Activated T-helper 17 cell treated with anti-CD3 and anti-CD28 coated beads, Interleukin-2, amount 50 U/mL, for 72 hours (primary cell): ENCODE measurements around the gene TMEM150C. TPM values are rescaled to one million over a fixed set of nuclear protein-coding genes. Genes with fewer than 3 reads are reported as not detected.

Source experiments
- ATAC-seq: fragments of 150-1000 bp; cut with Tn5 transposase; replicated peaks from 2 replicates; pipeline ENCODE4 v1.10.0; 2021; ENCODE audit warnings: mild to moderate bottlenecking, moderate library complexity
- H3K27ac Mint-ChIP-seq: one replicate; pipeline ENCODE4 v1.8.0; 2022; ENCODE audit warnings: mixed read lengths
- H3K27me3 Mint-ChIP-seq: one replicate; pipeline ENCODE4 v1.8.0; 2022; ENCODE audit warnings: mixed read lengths
- H3K36me3 Mint-ChIP-seq: one replicate; pipeline ENCODE4 v1.8.0; 2022; ENCODE audit warnings: low read depth, mild to moderate bottlenecking, mixed read lengths
- H3K4me1 Mint-ChIP-seq: one replicate; pipeline ENCODE4 v1.8.0; 2022; ENCODE audit warnings: mixed read lengths
- H3K4me3 Mint-ChIP-seq: one replicate; pipeline ENCODE4 v1.8.0; 2022; ENCODE audit warnings: mild to moderate bottlenecking, mixed read lengths
- H3K9me3 Mint-ChIP-seq: one replicate; pipeline ENCODE4 v1.8.0; 2022; ENCODE audit warnings: mixed read lengths
- total RNA-seq, 2 donors: library from RNA; stranded (reverse); gene quantifications; one replicate each; pipeline ENCODE4 v1.2.3, GENCODE V29; 2022

The TMEM150C gene
- total RNA-seq, 2 donors from 2014 or later = not detected

GRCh38 chr4:82457266-82457665 is 104.5 kb downstream of the TMEM150C start:
- H3K4me1 Mint-ChIP-seq = no peaks in the 10 kb centered on the region
- no peak for ATAC-seq
- H3K27me3 Mint-ChIP-seq = no peaks in the 10 kb centered on the region
- H3K36me3 Mint-ChIP-seq = peaks cover 100% of the 10 kb centered on the region
- H3K4me3 Mint-ChIP-seq = no peak overlapping the region
- peak overlapping the region; percentile 21 for H3K27ac Mint-ChIP-seq
- H3K9me3 Mint-ChIP-seq = no peaks in the 10 kb centered on the region

GRCh38 chr4:82452026-82452425 is 109.8 kb downstream of the TMEM150C start:
- H3K4me3 Mint-ChIP-seq = no peak overlapping the region
- H3K27ac Mint-ChIP-seq = no peak overlapping the region
- no peaks in the 10 kb centered on the region for H3K27me3 Mint-ChIP-seq
- H3K9me3 Mint-ChIP-seq = no peaks in the 10 kb centered on the region
- ATAC-seq = no peak
- peaks cover 97% of the 10 kb centered on the region for H3K36me3 Mint-ChIP-seq
- H3K4me1 Mint-ChIP-seq = peaks cover 7% of the 10 kb centered on the region

GRCh38 chr4:82450966-82451755 is 110.6 kb downstream of the TMEM150C start:
- Mint-ChIP-seq H3K36me3 (peaks cover 92% of the 10 kb centered on the region), H3K27ac (peak overlapping the region; percentile 40)

GRCh38 chr4:82447886-82448285 is 113.9 kb downstream of the TMEM150C start:
- Mint-ChIP-seq H3K9me3 (no peaks in the 10 kb centered on the region), H3K27me3 (no peaks in the 10 kb centered on the region), H3K36me3 (peaks cover 81% of the 10 kb centered on the region), H3K4me1 (peaks cover 7% of the 10 kb centered on the region), H3K4me3 (no peak overlapping the region), H3K27ac (peak overlapping the region; percentile 21)
- no peak for ATAC-seq

More at GRCh38 chr4:82450966-82451755, 110.6 kb downstream of the TMEM150C start:
- Mint-ChIP-seq H3K9me3 (no peaks in the 10 kb centered on the region), H3K4me1 (peaks cover 7% of the 10 kb centered on the region), H3K27me3 (no peaks in the 10 kb centered on the region), H3K4me3 (no peak overlapping the region)
- ATAC-seq = no peak

- peak overlapping the region; percentile 36 for H3K4me3 Mint-ChIP-seq
- no peaks in the 10 kb centered on the region for H3K9me3 Mint-ChIP-seq
- peaks cover 84% of the 10 kb centered on the region for H3K36me3 Mint-ChIP-seq
- H3K4me1 Mint-ChIP-seq = peaks cover 44% of the 10 kb centered on the region
- H3K27ac Mint-ChIP-seq = peak overlapping the region; percentile 13
- peak; percentile 18 for ATAC-seq
- H3K27me3 Mint-ChIP-seq = no peaks in the 10 kb centered on the region
Observed at GRCh38 chr4:82439088-82439487, 122.7 kb downstream of the TMEM150C start.

GRCh38 chr4:82437285-82438005 is 124.3 kb downstream of the TMEM150C start:
- no peaks in the 10 kb centered on the region for H3K9me3 Mint-ChIP-seq
- peak overlapping the region; percentile 88 for H3K27ac Mint-ChIP-seq
- peak overlapping the region; percentile 58 for H3K4me3 Mint-ChIP-seq
- no peaks in the 10 kb centered on the region for H3K27me3 Mint-ChIP-seq
- H3K36me3 Mint-ChIP-seq = peaks cover 92% of the 10 kb centered on the region
- ATAC-seq = no peak
- peaks cover 44% of the 10 kb centered on the region for H3K4me1 Mint-ChIP-seq

- peak overlapping the region; percentile 88 for H3K27ac Mint-ChIP-seq
- no peaks in the 10 kb centered on the region for H3K27me3 Mint-ChIP-seq
- no peaks in the 10 kb centered on the region for H3K9me3 Mint-ChIP-seq
- H3K36me3 Mint-ChIP-seq = peaks cover 93% of the 10 kb centered on the region
- peak overlapping the region; percentile 58 for H3K4me3 Mint-ChIP-seq
- ATAC-seq = no peak
- H3K4me1 Mint-ChIP-seq = peaks cover 44% of the 10 kb centered on the region
Observed at GRCh38 chr4:82436780-82437179, 125.0 kb downstream of the TMEM150C start.

- peaks cover 93% of the 10 kb centered on the region for H3K36me3 Mint-ChIP-seq
- no peaks in the 10 kb centered on the region for H3K27me3 Mint-ChIP-seq
- H3K4me1 Mint-ChIP-seq = peaks cover 42% of the 10 kb centered on the region
- no peaks in the 10 kb centered on the region for H3K9me3 Mint-ChIP-seq
- H3K27ac Mint-ChIP-seq = peak overlapping the region; percentile 88
- no peak for ATAC-seq
- H3K4me3 Mint-ChIP-seq = peak overlapping the region; percentile 13
Observed at GRCh38 chr4:82436130-82436529, 125.7 kb downstream of the TMEM150C start.

- peak overlapping the region; percentile 99 for H3K4me3 Mint-ChIP-seq
Observed at GRCh38 chr4:82434949-82435348, 126.8 kb downstream of the TMEM150C start.

GRCh38 chr4:82433791-82434190 is 128.0 kb downstream of the TMEM150C start:
- Mint-ChIP-seq H3K27me3 (no peaks in the 10 kb centered on the region), H3K4me1 (peaks cover 21% of the 10 kb centered on the region), H3K4me3 (peak overlapping the region; percentile 99), H3K36me3 (peaks cover 96% of the 10 kb centered on the region), H3K27ac (peak overlapping the region; percentile 92), H3K9me3 (no peaks in the 10 kb centered on the region)
- peak; percentile 48 for ATAC-seq

More at GRCh38 chr4:82434949-82435348, 126.8 kb downstream of the TMEM150C start:
- Mint-ChIP-seq H3K27ac (peak overlapping the region; percentile 92), H3K36me3 (peaks cover 98% of the 10 kb centered on the region), H3K9me3 (no peaks in the 10 kb centered on the region), H3K4me1 (peaks cover 32% of the 10 kb centered on the region), H3K27me3 (no peaks in the 10 kb centered on the region)
- no peak for ATAC-seq

Other genes starting within 250 kb of the TMEM150C start
- gene HNRNPD, start 188.0 kb downstream of the TMEM150C start, total RNA-seq = 100 to 1,000 TPM; 241 to 437 TPM
- gene HNRNPDL, start 131.5 kb downstream of the TMEM150C start, total RNA-seq = 100 to 1,000 TPM; 158 to 260 TPM
- gene ENOPH1, start 131.4 kb downstream of the TMEM150C start, total RNA-seq = 10 to 100 TPM; 48.0 to 61.1 TPM
- under 1 TPM; 0.21 to 0.91 TPM for gene SCD5, start 236.8 kb upstream of the TMEM150C start, total RNA-seq